GM23338 (cell line): ENCODE results near the gene SFMBT2.

ENCODE experiments used
- CTCF ChIP-seq, 2 experiments: fragments of 200-600 bp in 1 of 2; sonication (generic) in 1 of 2; conservative IDR thresholded peaks; 2 replicates each; pipeline versions ENCODE4 v1.5.1 to v1.6.1; 2016 to 2017; ENCODE audit warnings: antibody characterized with exemption in 2 of 2, low read depth in 2 of 2, mild to moderate bottlenecking in 2 of 2, moderate library complexity in 1 of 2
- EZH2 ChIP-seq: fragments of 200-600 bp; sonication (generic); IDR thresholded peaks from one replicate; pipeline ENCODE4 v1.8.0; 2017; ENCODE audit warnings: antibody characterized with exemption, mild to moderate bottlenecking, low read depth; ENCODE audit not compliant: unreplicated experiment

- TF ChIP-seq CTCF (conservative IDR thresholded peaks at IDR 0.05; ENCODE audit: low read depth in 2 of 2) (no peak), EZH2 (no peak)
Observed at GRCh38 chr10:7354330-7355047, 56.3 kb downstream of the SFMBT2 start.
